Upper lobe of left lung (tissue), 6 donors: ENCODE data around the gene MPPED2. TPM values are rescaled to one million over a fixed set of nuclear protein-coding genes. Genes with fewer than 3 reads are reported as not detected.

Experiments used
- ATAC-seq, 2 donors: fragments of 200-7000 bp; cut with Tn5 transposase; one replicate each; pipeline ENCODE4 v1.9.1; 2022; ENCODE audit warnings: mild to moderate bottlenecking in 2 of 2, moderate library complexity in 2 of 2; ENCODE audit not compliant: low FRiP score in 2 of 2
- DNase-seq, 2 donors: peaks; one replicate each; pipeline ENCODE4 v3.0.0-alpha.2; 2019 to 2020
- H3K27ac ChIP-seq, 4 donors: fragments of 200-600 bp; sonication (generic); one replicate each; pipeline ENCODE4 v1.5.1; 2016 to 2019
- H3K27me3 ChIP-seq, 4 donors: fragments of 200-600 bp; sonication (generic); one replicate each; pipeline ENCODE4 v1.5.1; 2017 to 2019
- H3K36me3 ChIP-seq, 4 donors: fragments of 200-600 bp; sonication (generic); one replicate each; pipeline ENCODE4 v1.5.1; 2016 to 2019
- H3K4me1 ChIP-seq, 4 donors: fragments of 200-600 bp; sonication (generic); one replicate each; pipeline ENCODE4 v1.5.1; 2018 to 2019
- H3K4me3 ChIP-seq, 4 donors: fragments of 200-600 bp; sonication (generic); one replicate each; pipeline ENCODE4 v1.5.1; 2017 to 2019; ENCODE audit warnings: mild to moderate bottlenecking in 2 of 4, moderate library complexity in 1 of 4
- H3K9me3 ChIP-seq, 4 donors: fragments of 200-600 bp; sonication (generic); one replicate each; pipeline ENCODE4 v1.5.1; 2018 to 2019
- CTCF ChIP-seq, 6 experiments: fragments of 450-650 bp in 4 of 6; fragments of 200-600 bp in 2 of 6; sonication (generic) in 2 of 6; IDR thresholded peaks; one replicate each; pipeline ENCODE4 v1.5.1; 2016 to 2019; ENCODE audit warnings: antibody characterized with exemption in 6 of 6
- EP300 ChIP-seq, 4 donors: sonication (generic); formaldehyde crosslinking; IDR thresholded peaks; one replicate each; pipeline ENCODE4 v1.5.1; 2017; ENCODE audit warnings: antibody characterized with exemption in 4 of 4, control low read depth in 2 of 4
- POLR2A ChIP-seq, 4 donors: fragments of 450-650 bp; IDR thresholded peaks; one replicate each; pipeline ENCODE4 v1.5.1; 2016 to 2017; ENCODE audit warnings: antibody characterized with exemption in 4 of 4, mild to moderate bottlenecking in 2 of 4
- POLR2AphosphoS5 ChIP-seq, 2 donors: sonication (generic); formaldehyde crosslinking; IDR thresholded peaks; one replicate each; pipeline ENCODE4 v1.5.1; 2017; ENCODE audit warnings: antibody characterized with exemption in 2 of 2
- WGBS, 2 donors: methylation state at CpG; one replicate each; pipeline ENCODE4 v1.1.5; 2017 to 2018; 5-methylcytosine and 5-hydroxymethylcytosine counted together
- total RNA-seq, 6 donors: library from RNA; depleted of rRNA in 4 of 6; stranded (reverse); fragments of >200 nt in 4 of 6; gene quantifications; one replicate each; pipeline versions ENCODE4 v1.1.0 to v1.2.1, GENCODE V29; 2016 to 2021
- donor health status: DM: no; HTN: no; CAD: no; lungs with moderate emphysema.
- donor health status: DM: no; HTN: yes; CAD: no; lungs with severe emphysema.

MPPED2 gene
- total RNA-seq, 6 donors from 2014 or later = 0.20 to 3.8 (median 0.49) TPM; not detected in 1

- Histone ChIP-seq H3K4me1 (no peaks in the 10 kb centered on the region), H3K9me3 (no peaks in the 10 kb centered on the region), H3K4me3 (no peak overlapping the region), H3K27ac (no peak overlapping the region), H3K36me3 (no peaks in the 10 kb centered on the region), H3K27me3 (no peaks in the 10 kb centered on the region)
- DNase-seq = no peak
- 56 to 61% methylated on average over 7 of the region's 7 CpGs for WGBS, 2 donors
- no peak for ATAC-seq
- TF ChIP-seq CTCF (IDR thresholded peaks at IDR 0.05) (no peak), POLR2A (IDR thresholded peaks at IDR 0.05) (no peak), POLR2AphosphoS5 (IDR thresholded peaks at IDR 0.05) (no peak), EP300 (IDR thresholded peaks at IDR 0.05) (no peak)
These were observed 221.9 kb downstream of the MPPED2 start for GRCh38 chr11:30364139-30364836.

- Histone ChIP-seq H3K9me3 (no peaks in the 10 kb centered on the region), H3K36me3 (no peaks in the 10 kb centered on the region), H3K4me3 (no peak overlapping the region), H3K4me1 (no peaks in the 10 kb centered on the region), H3K27ac (no peak overlapping the region), H3K27me3 (no peaks in the 10 kb centered on the region)
- ATAC-seq (no peak), DNase-seq (no peak)
- TF ChIP-seq POLR2AphosphoS5 (IDR thresholded peaks at IDR 0.05) = no peak
- TF ChIP-seq EP300 (IDR thresholded peaks at IDR 0.05) = no peak
- no peak for TF ChIP-seq CTCF (IDR thresholded peaks at IDR 0.05)
- TF ChIP-seq POLR2A (IDR thresholded peaks at IDR 0.05) = no peak
These were observed 225.4 kb downstream of the MPPED2 start for GRCh38 chr11:30360741-30361140.
